Peyer's patch (tissue), 4 donors: ENCODE results near the gene PWWP2A.

ENCODE experiments used
- CTCF ChIP-seq, 6 experiments: fragments of 450-650 bp in 4 of 6; fragments of 200-600 bp in 2 of 6; sonication (generic) in 1 of 6; IDR thresholded peaks; one replicate each; pipeline ENCODE4 v1.5.1; 2017 to 2019; ENCODE audit warnings: antibody characterized with exemption in 6 of 6, mild to moderate bottlenecking in 3 of 6, moderate library complexity in 1 of 6
- POLR2A ChIP-seq, 2 donors: fragments of 450-650 bp; IDR thresholded peaks; one replicate each; pipeline ENCODE4 v1.5.1; 2017; ENCODE audit warnings: antibody characterized with exemption in 2 of 2, mild to moderate bottlenecking in 2 of 2, moderate library complexity in 2 of 2

- no peak for TF ChIP-seq CTCF (IDR thresholded peaks at IDR 0.05)
- no peak for TF ChIP-seq POLR2A (IDR thresholded peaks at IDR 0.05)
Measured at GRCh38 chr5:160044967-160045366, 74.3 kb downstream of the PWWP2A start.
